Cerebellar nuclear complex (tissue), 1 donor: ENCODE results near the gene MCC.

ENCODE experiments used
- DNase-seq, 2 experiments: peaks; one replicate each; lab custom pipeline; 2025; lab: John Stamatoyannopoulos, UW

The MCC gene

GRCh38 chr5:113245427-113246225, 242.6 kb downstream of the MCC start:
- no peak for DNase-seq

- DNase-seq = no peak
Observed at GRCh38 chr5:113244966-113245365, 243.3 kb downstream of the MCC start.

DNA sequence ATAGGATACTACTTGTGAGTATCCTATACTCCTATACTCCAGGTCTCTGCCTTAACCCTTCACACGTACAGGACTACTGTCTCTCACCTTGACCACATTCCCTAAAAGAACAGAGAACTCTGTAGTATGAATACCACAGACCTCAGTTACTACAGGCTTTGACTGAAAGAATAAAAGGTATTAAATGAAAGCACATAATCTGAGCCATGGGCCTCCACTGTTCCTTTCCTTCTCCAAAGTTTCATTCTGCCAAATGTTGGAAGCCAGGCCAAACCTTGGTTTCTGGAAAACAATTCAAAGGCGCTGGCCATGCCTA, 244.9 kb downstream of the MCC start:
- DNase-seq = no peak

GRCh38 chr5:113242481-113243348, 245.5 kb downstream of the MCC start:
- DNase-seq = no peak

GRCh38 chr5:113240951-113241726, 247.1 kb downstream of the MCC start:
- no peak for DNase-seq

- DNase-seq = no peak
Observed at GRCh38 chr5:113240032-113240431, 248.2 kb downstream of the MCC start.

DNA sequence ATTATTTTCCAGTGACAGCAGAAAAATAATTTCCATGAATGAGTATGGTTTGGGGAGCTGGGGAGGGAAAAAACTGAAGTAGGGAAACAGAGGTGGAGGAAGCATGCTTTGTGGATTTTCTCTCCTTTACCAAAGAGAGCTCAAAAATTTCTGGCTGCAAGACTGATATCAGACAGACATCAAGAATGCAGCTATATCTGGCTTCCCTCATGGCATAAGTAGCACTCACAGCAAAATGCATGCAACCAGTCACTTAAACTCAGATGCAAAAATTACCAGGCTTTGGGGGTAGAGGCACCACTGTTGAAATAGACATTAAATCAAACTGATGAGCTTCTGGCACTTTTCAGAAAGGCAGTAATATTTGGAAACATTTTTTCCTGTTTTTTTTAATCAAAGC, 250.4 kb downstream of the MCC start:
- no peak for DNase-seq

DNA sequence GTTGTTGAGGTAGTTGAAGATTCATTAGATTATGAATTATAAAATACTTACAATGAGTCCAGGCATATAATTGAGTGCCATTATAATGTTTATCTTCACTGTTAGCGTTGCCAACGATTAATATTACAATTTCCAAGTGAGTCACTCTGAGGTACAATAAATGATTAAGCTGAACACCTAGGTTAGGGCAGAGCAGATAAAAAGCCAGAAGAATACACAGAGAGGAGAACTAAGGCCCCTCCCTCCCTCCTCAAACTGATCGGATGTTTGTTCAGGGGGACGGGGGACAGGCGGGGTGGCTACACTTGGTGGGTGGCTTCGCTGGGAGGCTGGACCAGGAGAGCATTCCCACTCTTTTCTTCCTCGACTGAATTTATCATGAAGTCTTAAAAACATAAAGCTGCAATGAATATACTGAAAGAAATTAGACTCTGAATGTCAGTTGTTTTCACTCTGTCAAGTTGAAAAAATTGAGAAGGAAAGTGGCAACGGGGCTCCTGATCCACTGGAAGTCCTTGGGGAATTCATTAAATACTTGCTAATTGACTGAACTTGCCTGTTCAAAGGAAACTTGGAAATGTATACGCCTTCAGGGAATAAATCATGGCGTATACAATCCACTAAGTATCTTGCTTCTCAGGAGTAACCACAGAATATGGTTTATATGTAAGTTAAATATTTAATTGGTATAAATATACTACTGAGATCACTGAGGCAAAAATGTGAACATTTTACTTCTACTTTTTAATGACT, 251.5 kb downstream of the MCC start:
- DNase-seq = no peak

- DNase-seq = no peak
Observed at GRCh38 chr5:113235884-113236283, 252.4 kb downstream of the MCC start.

DNA sequence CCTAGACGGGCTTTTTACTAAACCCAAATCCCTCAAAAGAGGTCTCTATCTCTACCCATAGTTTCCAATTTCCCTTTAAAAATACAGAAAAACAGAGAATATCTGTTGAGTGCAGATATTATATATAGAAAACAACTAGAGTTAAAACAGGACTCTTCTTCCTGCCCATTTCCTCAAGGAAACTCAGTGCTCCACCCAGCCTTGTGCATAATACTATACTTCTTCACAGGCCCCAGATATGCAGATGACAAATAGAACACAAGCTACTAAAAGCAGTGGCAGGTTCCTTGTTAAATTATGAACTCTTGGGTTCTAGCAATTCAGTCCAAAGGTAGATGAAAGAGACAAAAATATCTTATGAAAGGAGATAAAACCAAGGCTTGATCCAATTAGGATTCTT, 253.7 kb downstream of the MCC start:
- no peak for DNase-seq

DNA sequence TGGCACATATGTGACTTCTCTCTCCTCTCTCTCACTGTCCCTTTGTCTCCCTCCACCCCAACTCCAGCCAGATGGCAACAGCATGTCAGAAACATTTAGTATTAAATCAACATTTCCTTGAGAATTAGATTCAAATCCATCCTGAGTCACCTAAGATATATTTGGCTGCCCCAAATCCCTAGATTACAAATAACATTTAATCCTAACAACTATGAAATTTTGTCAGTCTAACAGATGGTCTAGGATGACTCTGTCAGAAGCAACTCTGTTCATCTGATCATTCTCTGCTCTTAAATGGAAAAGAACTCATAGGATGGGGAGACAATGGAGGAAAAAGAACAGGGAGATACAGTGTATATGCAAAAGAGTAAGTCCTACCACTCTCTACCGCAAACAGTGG, 254.6 kb downstream of the MCC start:
- no peak for DNase-seq

GRCh38 chr5:113232667-113233066, 255.6 kb downstream of the MCC start:
- DNase-seq = no peak

DNA sequence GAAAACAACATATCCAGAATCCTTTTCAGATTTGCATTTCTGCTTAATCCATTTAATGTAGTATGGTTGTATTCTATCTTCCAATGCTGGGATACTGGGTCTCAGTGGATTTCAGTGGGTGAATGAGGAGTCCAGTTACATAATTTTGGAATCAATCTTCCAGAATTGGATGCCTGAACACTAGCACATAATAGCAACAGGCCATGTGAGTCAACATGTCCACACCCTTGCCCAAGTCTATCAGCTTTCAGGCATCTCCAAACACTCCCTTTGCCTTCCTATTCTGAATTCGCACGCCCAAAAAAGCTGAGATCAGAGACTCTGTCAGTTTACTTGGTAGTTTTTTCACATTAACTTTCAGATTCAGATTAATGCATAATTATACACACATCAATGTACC, 256.0 kb downstream of the MCC start:
- DNase-seq = no peak

GRCh38 chr5:113231653-113232000, 256.6 kb downstream of the MCC start:
- no peak for DNase-seq

GRCh38 chr5:113230711-113231652, 257.3 kb downstream of the MCC start:
- no peak for DNase-seq

GRCh38 chr5:113227798-113228197, 260.5 kb downstream of the MCC start:
- no peak for DNase-seq

DNA sequence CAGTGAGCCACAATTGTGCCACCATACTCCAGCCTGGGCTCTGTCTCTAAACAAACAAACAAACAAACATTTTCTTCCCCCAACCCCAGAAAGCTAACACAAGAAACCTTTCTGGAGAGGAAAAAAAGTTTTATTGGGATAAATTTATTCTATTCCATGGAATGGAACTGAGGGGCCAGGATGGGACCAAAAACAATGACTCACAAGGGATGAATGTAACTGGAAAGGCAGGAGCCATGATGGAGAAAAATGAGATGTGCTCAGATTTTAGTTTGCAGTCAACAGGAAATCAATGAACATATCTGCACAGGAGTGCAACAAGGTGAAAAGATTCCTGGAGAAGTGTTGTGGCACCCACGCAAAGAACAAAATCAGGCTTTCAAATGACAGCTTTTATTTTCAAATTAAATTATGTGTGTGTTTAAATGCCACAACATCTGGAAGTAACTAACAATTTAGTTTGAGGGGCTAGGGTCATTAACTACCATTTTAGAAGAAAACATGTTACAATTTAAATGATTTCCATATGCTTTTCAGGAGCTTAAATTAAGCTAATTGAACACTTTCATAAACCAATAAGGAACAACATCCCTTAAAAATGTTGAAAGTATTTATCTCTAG, 262.0 kb downstream of the MCC start:
- no peak for DNase-seq

DNA sequence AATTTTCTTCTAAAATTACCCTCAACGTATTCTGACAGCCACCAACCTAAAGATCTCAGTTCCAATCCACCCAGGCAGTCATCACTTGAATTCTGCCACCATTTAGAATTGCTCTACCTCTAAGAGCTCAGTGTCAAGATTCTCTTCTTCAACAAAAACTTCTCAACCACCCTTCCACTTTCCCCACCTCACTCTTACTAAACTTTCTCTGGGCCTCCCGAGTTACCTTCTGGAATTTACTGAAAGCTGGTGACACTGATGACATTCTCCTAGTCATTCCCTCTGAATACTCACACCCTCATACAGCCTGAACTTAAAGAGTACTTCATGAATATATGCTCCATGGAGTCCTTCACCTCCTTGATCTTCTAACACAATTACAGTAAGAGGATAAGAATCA, 263.0 kb downstream of the MCC start:
- no peak for DNase-seq

- no peak for DNase-seq
Observed at GRCh38 chr5:113224605-113225065, 263.6 kb downstream of the MCC start.
